Duodenal mucosa (tissue), 2 donors: ENCODE data around the gene MARCHF2.

Experiments used
- H3K27ac ChIP-seq: one replicate; pipeline ENCODE4 v1.7.0; 2013; ENCODE audit warnings: low read depth, low read length
- H3K27me3 ChIP-seq, 2 donors: one replicate each; pipeline ENCODE4 v1.7.0; 2013; ENCODE audit warnings: low read length in 2 of 2, control low read depth in 1 of 2; ENCODE audit not compliant: insufficient read depth in 2 of 2, control insufficient read depth in 1 of 2
- H3K36me3 ChIP-seq, 2 donors: one replicate each; pipeline ENCODE4 v1.7.0; 2013; ENCODE audit warnings: low read length in 2 of 2, control low read depth in 1 of 2; ENCODE audit not compliant: insufficient read depth in 2 of 2, control insufficient read depth in 1 of 2
- H3K4me1 ChIP-seq, 2 donors: one replicate each; pipeline ENCODE4 v1.7.0; 2013; ENCODE audit warnings: low read length in 2 of 2, control low read depth in 1 of 2; ENCODE audit not compliant: insufficient read depth in 2 of 2, control insufficient read depth in 1 of 2
- H3K4me3 ChIP-seq, 2 donors: one replicate each; pipeline ENCODE4 v1.7.0; 2013; ENCODE audit warnings: low read length in 2 of 2, low read depth in 1 of 2
- H3K9ac ChIP-seq, 2 donors: one replicate each; pipeline ENCODE4 v1.7.0; 2013; ENCODE audit warnings: low read length in 2 of 2, low read depth in 1 of 2
- H3K9me3 ChIP-seq, 2 donors: one replicate each; pipeline ENCODE4 v1.7.0; 2013; ENCODE audit warnings: low read length in 2 of 2, control low read depth in 1 of 2; ENCODE audit not compliant: control insufficient read depth in 1 of 2

The MARCHF2 gene

DNA sequence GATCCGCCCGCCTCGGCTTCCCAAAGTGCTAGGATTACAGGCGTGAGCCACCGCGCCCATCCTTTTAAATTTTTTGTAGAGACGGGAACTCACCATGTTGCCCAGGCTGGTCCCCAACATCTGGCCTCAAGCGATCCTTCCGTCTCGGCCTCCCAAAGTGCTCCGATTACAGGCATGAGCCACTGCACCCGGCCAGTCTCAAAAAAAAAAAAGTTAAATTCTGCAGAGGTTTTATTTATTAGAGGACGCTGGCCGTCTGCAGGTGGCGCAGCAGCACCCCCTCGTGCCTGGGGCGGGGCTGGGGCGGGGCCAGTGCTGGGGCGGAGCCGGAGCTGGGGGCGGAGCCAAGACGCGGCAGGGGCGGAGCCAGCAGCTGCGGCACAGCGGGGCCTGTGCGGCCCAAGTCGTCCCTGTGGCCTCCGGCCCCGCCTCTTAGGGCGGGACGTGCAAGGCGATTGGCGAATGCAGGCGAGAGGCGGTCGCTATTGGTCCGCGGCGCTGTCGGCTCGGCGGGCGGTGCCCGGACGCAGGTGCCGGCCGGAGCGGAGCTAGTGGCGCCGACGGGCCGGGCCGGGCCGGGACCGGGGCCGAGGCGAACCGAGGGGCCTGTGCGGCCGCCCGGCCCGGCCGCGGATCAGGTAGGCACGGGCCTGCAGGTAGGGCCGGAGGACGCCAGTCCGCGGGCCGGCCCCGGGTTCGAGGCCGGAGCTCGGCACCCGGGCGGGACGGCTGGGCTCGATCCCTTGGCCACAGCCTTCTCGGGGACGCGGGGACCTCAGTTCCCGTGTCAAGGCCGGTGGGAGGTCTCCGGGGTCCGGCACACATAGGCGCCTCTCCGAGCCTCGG, at the start of gene MARCHF2:
Gene MARCHF2 (plus strand): TSS at position 523 of the 846 bp plus-strand sequence. CDS start 8,536 bp downstream, outside the sequence.
- no peaks in the 10 kb centered on the region for H3K9me3 ChIP-seq
- peak within 1 kb of the TSS; percentile 58 to 73 for H3K9ac ChIP-seq
- H3K36me3 ChIP-seq, result no peaks in the 10 kb centered on the region
- H3K4me3 ChIP-seq, result peak within 1 kb of the TSS; percentile 73 to 87
- no peaks in the 10 kb centered on the region for H3K27me3 ChIP-seq
- peaks cover 9 to 10% of the 10 kb centered on the region in 2 donors for H3K4me1 ChIP-seq
- no peak within 1 kb of the TSS for H3K27ac ChIP-seq

- Histone ChIP-seq H3K9me3 (no peaks in the 10 kb centered on the region), H3K27me3 (peaks cover 0 to 5% of the 10 kb centered on the region in 2 donors), H3K36me3 (no peaks in the 10 kb centered on the region), H3K9ac (peak within 1 kb of the TSS; percentile 38 to 69), H3K4me3 (peak within 1 kb of the TSS; percentile 70 to 76), H3K4me1 (peaks cover 32 to 46% of the 10 kb centered on the region in 2 donors), H3K27ac (peak within 1 kb of the TSS; percentile 14)
These were observed 49.0 kb upstream of the MARCHF2 start, which contains the start of gene ANGPTL4 for GRCh38 chr19:8363803-8364771. Gene ANGPTL4 (plus strand): TSS chr19:8364155. CDS start chr19:8364322, 167 bp downstream.

- Histone ChIP-seq H3K4me1 (peaks cover 38 to 56% of the 10 kb centered on the region in 2 donors), H3K4me3 (peak overlapping the region in 1 of 2 donors; percentile 23), H3K27ac (no peak overlapping the region), H3K27me3 (peaks cover 0 to 5% of the 10 kb centered on the region in 2 donors), H3K9ac (no peak overlapping the region), H3K36me3 (no peaks in the 10 kb centered on the region), H3K9me3 (no peaks in the 10 kb centered on the region)
These were observed 47.0 kb upstream of the MARCHF2 start for GRCh38 chr19:8366121-8366581.

GRCh38 chr19:8366961-8367326, 46.2 kb upstream of the MARCHF2 start:
- no peaks in the 10 kb centered on the region for H3K36me3 ChIP-seq
- H3K9me3 ChIP-seq, result no peaks in the 10 kb centered on the region
- H3K27ac ChIP-seq, result no peak overlapping the region
- H3K9ac ChIP-seq, result peak overlapping the region in 1 of 2 donors; percentile 25
- H3K4me3 ChIP-seq, result peak overlapping the region; percentile 24 to 28
- peaks cover 0 to 5% of the 10 kb centered on the region in 2 donors for H3K27me3 ChIP-seq
- peaks cover 35 to 56% of the 10 kb centered on the region in 2 donors for H3K4me1 ChIP-seq

DNA sequence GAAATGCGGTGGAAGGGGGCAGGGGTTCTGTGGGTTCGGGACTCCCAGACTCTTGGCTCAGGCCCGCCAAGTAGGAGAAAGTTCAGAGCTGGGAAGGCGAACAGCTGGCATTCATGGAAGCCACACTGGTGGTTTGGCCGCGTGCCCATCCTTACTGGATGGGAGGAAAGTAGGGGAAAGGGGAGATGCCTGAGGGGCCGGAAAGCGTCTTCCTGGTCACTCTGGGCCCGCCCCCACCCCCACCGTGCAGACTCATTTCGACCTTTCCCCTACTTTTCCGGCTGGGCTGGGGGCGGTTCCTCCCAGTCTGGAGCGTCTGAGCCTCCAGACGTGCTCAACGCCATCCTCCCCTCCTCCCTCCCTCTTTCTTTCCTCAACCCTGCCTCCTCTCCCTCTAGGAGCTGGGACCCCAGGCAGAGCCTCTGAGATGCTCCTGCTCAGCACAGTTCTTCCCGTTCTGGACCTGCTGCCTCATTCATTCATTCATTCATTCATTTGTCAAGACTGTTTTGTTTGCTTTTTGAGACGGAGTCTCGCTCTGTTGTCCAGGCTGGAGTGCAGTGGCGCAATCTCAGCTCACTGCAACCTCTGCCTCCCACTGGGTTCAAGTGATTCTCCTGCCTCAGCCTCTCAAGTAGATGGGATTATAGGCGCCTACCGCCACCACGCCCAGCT, 45.6 kb upstream of the MARCHF2 start:
- H3K27ac ChIP-seq, result peak overlapping the region; percentile 14
- H3K4me1 ChIP-seq, result peaks cover 30 to 51% of the 10 kb centered on the region in 2 donors
- H3K9me3 ChIP-seq, result no peaks in the 10 kb centered on the region
- no peaks in the 10 kb centered on the region for H3K36me3 ChIP-seq
- H3K9ac ChIP-seq, result peak overlapping the region in 1 of 2 donors; percentile 25
- peaks cover 0 to 5% of the 10 kb centered on the region in 2 donors for H3K27me3 ChIP-seq
- peak overlapping the region; percentile 24 to 28 for H3K4me3 ChIP-seq

DNA sequence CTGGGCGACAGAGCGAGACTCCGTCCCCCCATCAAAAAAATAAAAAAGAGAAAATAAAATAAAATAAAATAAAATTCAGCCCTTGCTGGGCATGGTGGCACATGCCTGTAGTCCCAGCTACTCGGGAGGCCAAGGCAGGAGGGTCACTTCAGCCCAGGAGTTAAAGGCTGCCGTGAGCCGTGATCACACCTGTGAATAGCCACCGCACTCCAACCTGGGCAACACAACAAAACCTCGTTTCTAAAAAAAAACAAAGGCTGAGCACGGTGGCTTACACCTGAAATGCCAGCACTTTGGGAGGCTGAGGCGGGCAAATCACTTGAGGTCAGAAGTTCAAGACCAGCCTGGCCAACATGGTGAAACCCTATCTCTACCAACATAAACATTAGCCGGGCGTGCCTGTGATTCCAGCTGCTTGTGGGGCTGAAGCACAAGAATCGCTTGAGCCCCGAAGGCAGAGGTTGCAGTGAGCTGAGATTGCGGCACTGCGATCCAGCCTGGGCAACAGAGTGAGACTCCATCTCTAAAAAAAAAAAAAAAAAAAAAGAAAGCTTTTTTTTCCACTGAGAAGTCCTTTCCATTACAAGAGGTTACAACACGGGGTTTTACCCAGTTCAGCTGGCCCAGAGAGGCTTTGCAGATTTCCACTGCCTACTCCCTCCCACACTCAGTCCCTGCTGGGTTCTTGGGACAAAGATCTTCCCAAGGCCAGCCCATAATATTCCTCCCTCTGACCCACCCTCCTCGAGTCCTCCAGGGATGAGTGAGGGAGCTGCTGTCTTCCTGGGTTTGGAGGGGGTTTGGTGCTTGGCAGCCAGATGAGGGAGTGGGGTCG, 42.7 kb upstream of the MARCHF2 start:
- H3K36me3 ChIP-seq, result peaks cover 0 to 4% of the 10 kb centered on the region in 2 donors
- H3K27me3 ChIP-seq, result no peaks in the 10 kb centered on the region
- H3K4me1 ChIP-seq, result peaks cover 23 to 42% of the 10 kb centered on the region in 2 donors
- peak overlapping the region; percentile 6 to 28 for H3K9ac ChIP-seq
- no peaks in the 10 kb centered on the region for H3K9me3 ChIP-seq
- no peak overlapping the region for H3K27ac ChIP-seq
- peak overlapping the region; percentile 13 to 55 for H3K4me3 ChIP-seq

- Histone ChIP-seq H3K4me3 (peak overlapping the region; percentile 13 to 55), H3K4me1 (peaks cover 23 to 35% of the 10 kb centered on the region in 2 donors), H3K27me3 (no peaks in the 10 kb centered on the region), H3K36me3 (peaks cover 0 to 4% of the 10 kb centered on the region in 2 donors), H3K9ac (peak overlapping the region; percentile 28 to 57), H3K9me3 (no peaks in the 10 kb centered on the region), H3K27ac (no peak overlapping the region)
These were observed 41.9 kb upstream of the MARCHF2 start for GRCh38 chr19:8371011-8371804.

DNA sequence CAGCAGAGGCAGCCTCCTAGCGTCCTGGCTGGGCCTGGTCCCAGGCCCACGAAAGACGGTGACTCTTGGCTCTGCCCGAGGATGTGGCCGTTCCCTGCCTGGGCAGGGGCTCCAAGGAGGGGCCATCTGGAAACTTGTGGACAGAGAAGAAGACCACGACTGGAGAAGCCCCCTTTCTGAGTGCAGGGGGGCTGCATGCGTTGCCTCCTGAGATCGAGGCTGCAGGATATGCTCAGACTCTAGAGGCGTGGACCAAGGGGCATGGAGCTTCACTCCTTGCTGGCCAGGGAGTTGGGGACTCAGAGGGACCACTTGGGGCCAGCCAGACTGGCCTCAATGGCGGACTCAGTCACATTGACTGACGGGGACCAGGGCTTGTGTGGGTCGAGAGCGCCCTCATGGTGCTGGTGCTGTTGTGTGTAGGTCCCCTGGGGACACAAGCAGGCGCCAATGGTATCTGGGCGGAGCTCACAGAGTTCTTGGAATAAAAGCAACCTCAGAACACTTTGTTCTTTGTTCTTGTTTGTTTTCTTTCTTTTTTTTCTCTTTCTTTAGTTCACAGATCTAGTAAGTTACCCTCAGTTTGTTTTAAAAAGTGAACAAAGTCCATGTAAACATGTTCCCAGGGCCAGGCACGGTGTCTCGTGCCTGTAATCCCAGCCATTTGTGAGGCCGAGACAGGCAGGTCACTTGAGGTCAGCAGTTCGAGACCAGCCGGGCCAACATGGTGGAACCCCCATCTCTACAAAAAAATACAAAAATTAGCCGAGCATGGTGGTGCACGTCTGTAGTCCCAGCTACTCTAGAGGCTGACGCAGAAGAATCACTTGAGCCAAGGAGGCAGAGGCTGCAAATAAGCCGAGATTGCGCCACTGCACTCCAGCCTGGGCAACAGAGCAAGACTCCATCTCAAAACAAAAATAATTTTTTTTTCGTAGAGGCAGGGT, 39.0 kb upstream of the MARCHF2 start:
- Histone ChIP-seq H3K9ac (no peak overlapping the region), H3K9me3 (no peaks in the 10 kb centered on the region), H3K27ac (no peak overlapping the region), H3K4me3 (no peak overlapping the region), H3K36me3 (peaks cover 0 to 4% of the 10 kb centered on the region in 2 donors), H3K27me3 (no peaks in the 10 kb centered on the region), H3K4me1 (peaks cover 7 to 18% of the 10 kb centered on the region in 2 donors)
